Omental fat pad (tissue), 4 donors: ENCODE measurements around the gene C2CD2. TPM values are rescaled to one million over a fixed set of nuclear protein-coding genes. Genes with fewer than 3 reads are reported as not detected.

Source experiments
- ATAC-seq: fragments of 150-250 bp; one replicate; pipeline ENCODE4 v1.9.1; 2016; ENCODE audit warnings: mild to moderate bottlenecking, moderate library complexity; ENCODE audit not compliant: low FRiP score
- DNase-seq: peaks from one replicate; pipeline ENCODE4 v3.0.0-alpha.2; 2019; ENCODE audit warnings: low spot score
- CTCF ChIP-seq, 3 donors: fragments of 450-650 bp; IDR thresholded peaks; one replicate each; pipeline ENCODE4 v1.5.1; 2016 to 2017; ENCODE audit warnings: antibody characterized with exemption in 3 of 3, mild to moderate bottlenecking in 3 of 3, moderate library complexity in 2 of 3
- total RNA-seq, 4 donors: library from RNA; depleted of rRNA; stranded (reverse); fragments of >200 nt; gene quantifications; one replicate each; pipeline ENCODE4 v1.1.0, GENCODE V29; 2016

C2CD2 gene
- total RNA-seq, 4 donors from 2014 or later = 57.7 to 264 (median 96.4) TPM

GRCh38 chr21:41848533-41848932, 105.3 kb downstream of the C2CD2 start:
- ATAC-seq (no peak), DNase-seq (no peak)
- no peak for TF ChIP-seq CTCF (IDR thresholded peaks at IDR 0.05)

GRCh38 chr21:41847066-41847804, 106.6 kb downstream of the C2CD2 start:
- TF ChIP-seq CTCF (IDR thresholded peaks at IDR 0.05) = no peak
- DNase-seq (no peak), ATAC-seq (no peak)

GRCh38 chr21:41846536-41846935, 107.3 kb downstream of the C2CD2 start:
- no peak for ATAC-seq
- no peak for TF ChIP-seq CTCF (IDR thresholded peaks at IDR 0.05)
- DNase-seq = no peak

- no peak for DNase-seq
- ATAC-seq = no peak
- TF ChIP-seq CTCF (IDR thresholded peaks at IDR 0.05) = no peak
Measured at GRCh38 chr21:41846033-41846317, 107.8 kb downstream of the C2CD2 start.

- DNase-seq (no peak), ATAC-seq (no peak)
- TF ChIP-seq CTCF (IDR thresholded peaks at IDR 0.05) = no peak
Measured at GRCh38 chr21:41845310-41846032, 108.3 kb downstream of the C2CD2 start.

- ATAC-seq (no peak), DNase-seq (no peak)
- no peak for TF ChIP-seq CTCF (IDR thresholded peaks at IDR 0.05)
Measured at GRCh38 chr21:41843584-41843983, 110.2 kb downstream of the C2CD2 start.

GRCh38 chr21:41840880-41841279, 112.9 kb downstream of the C2CD2 start:
- ATAC-seq (no peak), DNase-seq (no peak)
- TF ChIP-seq CTCF (IDR thresholded peaks at IDR 0.05) = no peak
